ENCODE measurements around the gene KRTAP2-1. TPM values are rescaled to one million over a fixed set of nuclear protein-coding genes. Genes with fewer than 3 reads are reported as not detected.
A peak's percentile ranks its signal among the peaks of the same experiment; 100 is the strongest.
"Not testable (repeated sequence)": the region's sequence is repeated elsewhere in the genome, so short reads cannot be mapped to it uniquely, and the experiment has no call there.

Gene KRTAP2-1, protein sequence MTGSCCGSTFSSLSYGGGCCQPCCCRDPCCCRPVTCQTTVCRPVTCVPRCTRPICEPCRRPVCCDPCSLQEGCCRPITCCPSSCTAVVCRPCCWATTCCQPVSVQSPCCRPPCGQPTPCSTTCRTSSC
- not detected in 2 replicates for total RNA-seq

DNA sequence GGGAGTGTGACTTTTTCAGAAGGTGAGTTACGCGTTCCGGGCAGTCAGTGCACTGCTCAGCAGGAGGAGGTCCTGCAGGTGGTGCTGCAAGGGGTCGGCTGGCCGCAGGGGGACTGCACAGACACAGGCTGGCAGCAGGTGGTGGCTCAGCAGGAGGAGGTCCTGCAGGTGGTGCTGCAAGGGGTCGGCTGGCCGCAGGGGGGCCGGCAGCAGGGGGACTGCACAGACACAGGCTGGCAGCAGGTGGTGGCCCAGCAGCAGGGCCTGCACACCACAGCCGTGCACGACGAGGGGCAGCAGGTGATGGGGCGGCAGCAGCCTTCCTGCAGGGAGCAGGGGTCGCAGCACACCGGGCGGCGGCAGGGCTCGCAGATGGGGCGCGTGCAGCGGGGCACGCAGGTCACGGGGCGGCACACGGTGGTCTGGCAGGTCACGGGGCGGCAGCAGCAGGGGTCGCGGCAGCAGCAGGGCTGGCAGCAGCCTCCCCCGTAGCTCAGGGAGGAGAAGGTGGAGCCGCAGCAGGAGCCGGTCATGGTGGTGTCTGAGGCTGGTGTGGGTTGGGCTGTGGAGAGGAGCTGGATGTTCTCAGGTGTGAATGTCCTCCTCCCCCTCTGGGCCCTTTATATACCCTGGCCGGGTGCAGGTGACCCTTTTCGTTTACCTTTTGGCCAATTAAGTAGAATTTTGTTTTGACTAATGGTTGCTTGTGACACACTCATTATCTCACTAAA is at the start of gene KRTAP2-1:
KRTAP2-1 (minus strand) TSS at position 582 of the 731 bp plus-strand sequence; CDS start at position 533, 49 bp downstream.
- DNase-seq (ENCODE audit: low read depth); H3K27me3 ChIP-seq (ENCODE audit: control insufficient read depth, insufficient read depth, low read length); FAIRE-seq; H3K4me3 ChIP-seq (ENCODE audit: low read depth, low read length); H3K36me3 ChIP-seq (ENCODE audit: control insufficient read depth, insufficient read depth, low read length): not testable (repeated sequence)

DNA sequence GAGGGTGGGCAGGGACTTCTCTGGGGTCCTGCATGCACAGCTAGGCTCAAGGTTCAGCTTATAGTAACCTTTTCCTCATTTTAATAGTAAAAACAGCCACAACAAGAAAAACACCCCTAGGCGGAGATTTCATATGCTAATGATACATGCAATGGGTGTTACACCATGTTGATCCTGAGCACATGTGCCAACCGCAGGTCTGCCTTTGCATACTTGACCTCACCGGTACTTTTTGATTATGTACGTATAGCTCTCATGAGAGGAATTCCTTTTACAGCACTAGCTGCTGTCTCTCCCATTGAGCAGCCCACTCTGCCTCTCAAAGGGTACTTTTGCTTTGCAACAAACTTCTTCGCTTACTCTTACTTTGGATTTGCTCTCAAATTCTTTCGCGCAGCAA is 48.9 kb upstream of the KRTAP2-1 start:
- TF ChIP-seq, protein P1, sequence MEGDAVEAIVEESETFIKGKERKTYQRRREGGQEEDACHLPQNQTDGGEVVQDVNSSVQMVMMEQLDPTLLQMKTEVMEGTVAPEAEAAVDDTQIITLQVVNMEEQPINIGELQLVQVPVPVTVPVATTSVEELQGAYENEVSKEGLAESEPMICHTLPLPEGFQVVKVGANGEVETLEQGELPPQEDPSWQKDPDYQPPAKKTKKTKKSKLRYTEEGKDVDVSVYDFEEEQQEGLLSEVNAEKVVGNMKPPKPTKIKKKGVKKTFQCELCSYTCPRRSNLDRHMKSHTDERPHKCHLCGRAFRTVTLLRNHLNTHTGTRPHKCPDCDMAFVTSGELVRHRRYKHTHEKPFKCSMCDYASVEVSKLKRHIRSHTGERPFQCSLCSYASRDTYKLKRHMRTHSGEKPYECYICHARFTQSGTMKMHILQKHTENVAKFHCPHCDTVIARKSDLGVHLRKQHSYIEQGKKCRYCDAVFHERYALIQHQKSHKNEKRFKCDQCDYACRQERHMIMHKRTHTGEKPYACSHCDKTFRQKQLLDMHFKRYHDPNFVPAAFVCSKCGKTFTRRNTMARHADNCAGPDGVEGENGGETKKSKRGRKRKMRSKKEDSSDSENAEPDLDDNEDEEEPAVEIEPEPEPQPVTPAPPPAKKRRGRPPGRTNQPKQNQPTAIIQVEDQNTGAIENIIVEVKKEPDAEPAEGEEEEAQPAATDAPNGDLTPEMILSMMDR (IDR thresholded peaks at IDR 0.05; ENCODE audit: insufficient read depth, low read length, severe bottlenecking), result no peak
- DNase-seq (ENCODE audit: low read depth) (peak; percentile 7), FAIRE-seq (no peak)
- H3K4me3 ChIP-seq (ENCODE audit: low read depth, low read length), result no peak overlapping the region
- H3K27me3 ChIP-seq (ENCODE audit: control insufficient read depth, insufficient read depth, low read length), result no peaks in the 10 kb centered on the region
- H3K36me3 ChIP-seq (ENCODE audit: control insufficient read depth, insufficient read depth, low read length), result no peaks in the 10 kb centered on the region

DNA sequence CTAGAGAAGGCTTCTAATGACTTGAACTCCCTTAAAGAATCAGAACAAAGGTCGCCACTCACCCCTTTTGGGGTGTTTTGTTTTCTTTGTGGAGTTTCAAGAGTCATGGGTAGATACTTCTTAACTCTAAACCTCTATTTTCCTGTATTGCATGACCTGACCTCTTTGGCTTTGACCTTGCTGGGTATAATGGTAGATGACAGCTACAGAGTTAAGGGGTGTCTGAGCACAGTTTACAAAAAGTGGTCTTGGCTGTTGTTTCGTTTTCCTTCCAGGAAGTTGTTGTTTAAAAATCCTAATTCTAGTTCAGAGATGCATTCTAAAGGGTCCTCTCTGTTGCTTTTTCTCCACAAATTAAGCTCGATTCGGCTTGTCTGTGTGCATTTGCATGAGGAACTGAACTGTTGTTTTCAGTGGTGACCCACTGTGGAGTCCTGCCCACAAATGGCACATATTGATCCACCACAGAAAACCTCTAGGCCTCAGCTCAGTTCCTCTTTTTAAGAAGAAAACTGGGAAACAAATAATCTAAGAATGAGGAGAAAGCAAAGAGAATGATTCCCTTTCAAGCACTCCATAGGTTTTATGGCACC is 41.7 kb upstream of the KRTAP2-1 start:
- H3K4me3 ChIP-seq (ENCODE audit: low read depth, low read length); H3K27me3 ChIP-seq (ENCODE audit: control insufficient read depth, insufficient read depth, low read length); DNase-seq (ENCODE audit: low read depth); H3K36me3 ChIP-seq (ENCODE audit: control insufficient read depth, insufficient read depth, low read length); FAIRE-seq: not testable (repeated sequence)

DNA sequence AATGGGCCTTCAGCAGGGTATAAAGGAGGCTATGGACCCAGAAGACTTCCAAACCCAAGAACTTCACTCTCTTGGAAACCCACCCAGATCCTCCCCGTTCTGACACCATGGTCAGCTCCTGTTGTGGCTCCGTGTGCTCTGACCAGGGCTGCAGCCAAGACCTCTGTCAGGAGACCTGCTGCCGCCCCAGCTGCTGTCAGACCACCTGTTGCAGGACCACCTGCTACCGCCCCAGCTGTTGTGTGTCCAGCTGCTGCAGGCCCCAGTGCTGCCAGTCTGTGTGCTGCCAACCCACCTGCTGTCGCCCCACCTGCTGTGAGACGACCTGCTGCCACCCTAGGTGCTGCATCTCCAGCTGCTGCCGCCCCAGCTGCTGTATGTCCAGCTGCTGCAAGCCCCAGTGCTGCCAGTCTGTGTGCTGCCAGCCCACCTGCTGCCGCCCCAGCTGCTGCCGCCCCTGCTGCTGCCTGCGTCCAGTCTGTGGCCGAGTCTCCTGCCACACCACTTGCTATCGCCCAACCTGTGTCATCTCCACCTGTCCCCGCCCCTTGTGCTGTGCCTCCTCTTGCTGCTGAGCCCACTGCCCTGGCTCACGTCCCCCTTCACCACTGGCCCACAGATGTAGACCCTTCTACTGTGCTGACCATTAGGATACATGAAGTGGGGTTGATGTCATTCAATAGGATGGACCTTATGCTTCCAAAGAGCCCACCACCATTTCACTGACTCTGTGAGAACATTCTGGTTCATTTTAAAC is 37.2 kb upstream of the KRTAP2-1 start, which contains the start of gene KRTAP4-7:
KRTAP4-7 (plus strand) TSS at position 51 of the 757 bp plus-strand sequence; CDS start at position 108, 57 bp downstream.
- not testable (repeated sequence) for H3K27me3 ChIP-seq (ENCODE audit: control insufficient read depth, insufficient read depth, low read length); H3K36me3 ChIP-seq (ENCODE audit: control insufficient read depth, insufficient read depth, low read length); H3K4me3 ChIP-seq (ENCODE audit: low read depth, low read length); DNase-seq (ENCODE audit: low read depth); FAIRE-seq

DNA sequence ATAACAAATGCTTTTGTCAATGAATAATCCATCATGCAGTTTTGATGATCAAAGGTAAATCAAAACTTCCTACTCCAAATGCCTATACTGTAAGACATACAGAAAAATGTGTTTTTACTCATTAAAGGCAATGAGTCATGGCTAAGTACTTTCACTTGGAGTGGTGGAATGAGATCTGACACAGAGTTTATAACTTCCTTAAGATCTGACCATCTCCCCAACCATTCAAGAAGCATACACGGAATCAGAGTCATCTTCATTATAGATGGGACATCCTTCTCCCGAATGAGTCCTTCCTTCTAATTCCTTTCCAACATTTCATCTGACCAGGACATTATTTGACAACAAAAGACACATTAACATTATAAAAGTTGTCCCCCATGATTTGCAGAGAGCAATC is 36.3 kb upstream of the KRTAP2-1 start:
- DNase-seq (ENCODE audit: low read depth) (peak; percentile 25), FAIRE-seq (peak; percentile 77)
- H3K36me3 ChIP-seq (ENCODE audit: control insufficient read depth, insufficient read depth, low read length); H3K4me3 ChIP-seq (ENCODE audit: low read depth, low read length); H3K27me3 ChIP-seq (ENCODE audit: control insufficient read depth, insufficient read depth, low read length): not testable (repeated sequence)

DNA sequence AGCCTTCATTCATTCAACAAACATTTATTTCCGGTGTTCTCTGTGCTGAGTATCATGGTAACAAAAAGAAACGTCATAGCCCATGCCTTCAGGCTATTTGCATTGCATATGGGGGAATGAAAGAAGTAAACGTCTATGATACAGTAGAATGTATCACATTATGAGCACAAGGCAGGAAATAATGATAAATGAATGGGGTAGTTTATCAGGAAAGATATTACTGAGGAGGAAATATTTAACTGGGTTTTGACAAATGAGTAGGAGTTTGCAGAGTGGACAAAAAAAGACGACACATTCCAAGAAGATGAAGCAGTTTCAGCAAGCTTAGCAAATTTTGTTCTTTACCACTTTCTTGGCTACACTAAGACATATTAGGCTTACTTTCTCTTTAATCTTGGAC is 35.5 kb upstream of the KRTAP2-1 start:
- no peaks in the 10 kb centered on the region for H3K27me3 ChIP-seq (ENCODE audit: control insufficient read depth, insufficient read depth, low read length)
- TF ChIP-seq, protein P1 (IDR thresholded peaks at IDR 0.05; ENCODE audit: insufficient read depth, low read length, severe bottlenecking), result no peak
- H3K4me3 ChIP-seq (ENCODE audit: low read depth, low read length), result no peak overlapping the region
- peak; percentile 94 for DNase-seq (ENCODE audit: low read depth)
- no peaks in the 10 kb centered on the region for H3K36me3 ChIP-seq (ENCODE audit: control insufficient read depth, insufficient read depth, low read length)
- FAIRE-seq, result no peak

DNA sequence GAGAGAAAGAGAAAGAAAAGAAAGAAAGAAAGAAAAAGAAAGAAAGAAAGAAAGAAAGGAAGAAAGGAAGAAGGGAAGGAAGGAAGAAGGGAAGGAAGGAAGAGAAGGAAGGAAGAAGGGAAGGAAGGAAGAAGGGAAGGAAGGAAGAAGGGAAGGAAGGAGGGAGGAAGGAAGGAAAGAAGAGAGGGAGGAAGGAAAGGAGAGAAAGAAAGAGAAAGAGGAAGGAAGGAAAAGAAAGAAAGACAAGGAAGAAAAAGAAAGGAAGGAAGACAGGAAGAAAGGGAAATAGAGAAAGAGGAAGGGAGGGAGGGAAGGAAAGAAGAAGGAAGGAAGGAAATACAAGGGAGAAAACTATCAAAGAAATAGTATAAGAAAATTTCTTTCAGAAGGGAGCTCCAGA is 29.7 kb upstream of the KRTAP2-1 start:
- Histone ChIP-seq H3K4me3 (ENCODE audit: low read depth, low read length) (no peak overlapping the region), H3K36me3 (ENCODE audit: control insufficient read depth, insufficient read depth, low read length) (no peaks in the 10 kb centered on the region), H3K27me3 (ENCODE audit: control insufficient read depth, insufficient read depth, low read length) (no peaks in the 10 kb centered on the region)
- DNase-seq (ENCODE audit: low read depth) (no peak), FAIRE-seq (no peak)
- TF ChIP-seq, protein P1 (IDR thresholded peaks at IDR 0.05; ENCODE audit: insufficient read depth, low read length, severe bottlenecking), result no peak
